GM11168 (cell line): ENCODE results near the gene COL15A1.

Source experiments
- in situ Hi-C: fragments of 300-500 bp; cut with MboI; formaldehyde crosslinking; loops from one replicate; pipeline ENCODE4 v1.12.0; 2022; ENCODE audit warnings: low sequenced_read_pairs; ENCODE audit not compliant: unreplicated experiment

Gene COL15A1

DNA sequence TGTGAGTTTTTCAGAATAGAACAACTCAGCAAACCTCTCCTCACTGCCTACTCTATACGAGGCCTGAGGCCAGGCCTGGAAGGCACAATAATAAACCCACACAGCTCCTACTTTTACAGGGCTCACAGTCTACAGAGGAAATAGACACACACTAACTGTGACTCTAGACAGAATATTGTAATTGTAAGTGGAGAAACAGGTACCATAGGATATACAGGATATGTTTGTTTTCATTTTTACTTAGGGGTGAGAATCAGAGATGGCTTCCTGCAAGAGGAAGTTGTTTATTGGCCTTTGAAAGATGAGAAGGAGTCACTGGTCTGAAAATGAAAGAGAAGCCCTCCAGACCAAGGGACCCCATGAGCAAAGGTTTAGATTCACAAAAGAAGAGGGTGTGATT lies 125.4 kb downstream of the COL15A1 start:
- in situ Hi-C loops = no loop called here

DNA sequence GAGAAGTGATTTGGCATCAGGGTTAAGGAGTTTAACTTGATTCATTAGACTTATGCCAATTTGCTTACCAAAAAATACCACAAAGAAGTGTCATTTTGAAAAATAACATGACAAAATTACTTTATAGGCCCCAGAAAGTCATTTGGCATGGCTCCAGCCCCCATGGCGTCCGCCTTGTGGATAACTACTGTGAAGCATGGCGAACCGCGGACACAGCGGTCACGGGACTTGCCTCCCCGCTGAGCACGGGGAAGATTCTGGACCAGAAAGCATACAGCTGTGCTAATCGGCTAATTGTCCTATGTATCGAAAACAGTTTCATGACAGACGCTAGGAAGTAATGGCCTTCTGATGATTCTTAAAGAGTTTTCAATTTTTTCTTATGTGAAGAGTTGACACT lies 125.8 kb downstream of the COL15A1 start:
- in situ Hi-C loops = no loop called here

GRCh38 chr9:99070681-99071080 lies 127.0 kb downstream of the COL15A1 start:
- in situ Hi-C loops = no loop called here

- in situ Hi-C loops = no loop called here
These were observed 127.8 kb downstream of the COL15A1 start for GRCh38 chr9:99071313-99072039.

DNA sequence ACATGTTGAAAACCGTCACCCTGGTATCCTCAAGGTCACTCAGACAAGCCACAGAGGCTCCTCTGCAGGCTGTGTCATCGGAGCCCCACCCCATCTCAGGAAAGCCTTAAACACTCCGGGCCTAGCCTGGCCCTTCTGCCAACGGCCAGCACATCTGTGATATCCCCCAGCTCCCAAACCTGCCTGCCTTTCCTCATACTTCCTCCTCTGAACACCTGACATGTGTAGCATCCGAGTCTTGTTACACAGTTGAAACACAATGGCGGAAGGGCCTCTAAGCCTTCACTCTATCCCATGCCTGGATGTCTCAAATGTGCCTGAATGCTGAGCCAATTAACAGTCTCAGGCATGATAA lies 128.3 kb downstream of the COL15A1 start:
- in situ Hi-C loops = no loop called here

DNA sequence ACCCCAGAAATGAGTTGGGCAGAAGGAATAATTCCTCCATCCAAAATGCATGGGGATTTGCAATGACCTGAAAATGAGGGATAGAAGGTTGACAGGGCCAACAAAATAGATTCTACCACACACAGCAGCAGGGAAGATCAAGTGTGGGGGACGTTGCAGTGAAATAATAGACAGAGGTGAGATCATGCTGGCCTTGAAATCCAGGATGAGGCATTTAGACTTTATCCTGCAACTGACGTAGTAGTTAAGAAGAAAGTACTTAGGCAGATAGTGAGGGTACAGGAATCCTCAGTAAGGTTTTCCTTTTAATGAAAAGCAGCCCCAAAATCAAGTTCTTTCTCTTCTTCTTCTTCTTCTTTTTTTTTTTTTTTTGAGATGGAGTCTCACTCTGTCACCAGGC lies 129.6 kb downstream of the COL15A1 start:
- in situ Hi-C loops = no loop called here

DNA sequence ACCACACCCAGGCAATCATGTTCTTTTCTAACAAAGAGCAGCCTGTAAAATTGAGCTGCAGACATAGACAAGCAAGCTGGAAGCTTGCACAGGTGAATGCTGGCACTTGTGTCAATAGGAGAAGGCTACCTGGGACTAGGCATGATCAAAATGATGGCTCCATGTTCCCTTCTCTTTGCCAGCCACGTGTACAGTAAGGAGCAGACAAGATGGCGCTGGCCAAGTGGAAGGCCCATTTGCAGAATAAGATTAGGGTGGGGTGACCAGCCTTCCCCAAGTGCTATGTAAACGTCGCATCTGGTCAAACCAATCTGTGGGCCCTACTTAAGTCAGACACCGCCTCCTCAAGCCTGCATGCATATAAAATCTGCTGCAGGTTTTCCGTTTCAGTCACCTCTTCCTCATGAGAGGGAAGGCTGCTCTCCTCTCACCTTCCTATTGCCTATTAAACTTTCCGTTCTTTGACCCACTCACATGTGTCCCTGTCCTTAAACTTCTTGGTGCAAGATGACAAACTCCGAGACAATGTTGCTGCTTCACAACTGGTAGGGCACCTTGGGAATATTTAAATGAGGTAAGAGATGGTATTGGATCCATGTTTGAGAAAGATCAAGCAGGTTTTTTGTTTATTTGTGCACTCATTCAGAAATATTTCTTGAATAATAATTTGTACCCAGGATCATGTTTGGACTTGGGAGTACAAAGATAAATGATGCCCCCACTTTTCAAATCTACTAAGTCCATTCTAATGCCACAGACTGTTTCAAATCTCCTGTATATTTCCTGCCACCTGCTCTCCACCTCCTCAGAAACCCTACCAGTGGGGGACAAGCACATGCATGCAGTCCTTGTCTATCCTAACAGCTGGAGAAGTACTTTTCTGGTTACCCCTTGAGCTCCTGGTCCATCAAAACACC lies 130.5 kb downstream of the COL15A1 start:
- in situ Hi-C loops = no loop called here

DNA sequence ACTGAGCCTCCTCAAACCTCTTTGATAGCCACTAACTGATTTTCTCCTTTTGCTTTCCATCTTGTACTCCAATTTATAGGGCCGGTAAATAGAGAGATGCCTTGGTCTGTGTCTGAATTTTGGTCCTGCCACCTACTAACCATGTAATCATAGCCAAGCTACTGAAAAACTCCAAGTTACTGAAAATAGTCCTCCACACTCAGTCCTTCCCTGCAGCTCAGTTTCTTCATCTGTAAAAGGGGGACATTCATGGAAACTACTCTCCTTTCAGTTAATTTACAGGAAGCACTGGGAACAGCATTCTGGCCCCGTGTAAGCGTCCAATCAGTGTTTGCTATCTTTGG lies 131.2 kb downstream of the COL15A1 start:
- in situ Hi-C loops = no loop called here

DNA sequence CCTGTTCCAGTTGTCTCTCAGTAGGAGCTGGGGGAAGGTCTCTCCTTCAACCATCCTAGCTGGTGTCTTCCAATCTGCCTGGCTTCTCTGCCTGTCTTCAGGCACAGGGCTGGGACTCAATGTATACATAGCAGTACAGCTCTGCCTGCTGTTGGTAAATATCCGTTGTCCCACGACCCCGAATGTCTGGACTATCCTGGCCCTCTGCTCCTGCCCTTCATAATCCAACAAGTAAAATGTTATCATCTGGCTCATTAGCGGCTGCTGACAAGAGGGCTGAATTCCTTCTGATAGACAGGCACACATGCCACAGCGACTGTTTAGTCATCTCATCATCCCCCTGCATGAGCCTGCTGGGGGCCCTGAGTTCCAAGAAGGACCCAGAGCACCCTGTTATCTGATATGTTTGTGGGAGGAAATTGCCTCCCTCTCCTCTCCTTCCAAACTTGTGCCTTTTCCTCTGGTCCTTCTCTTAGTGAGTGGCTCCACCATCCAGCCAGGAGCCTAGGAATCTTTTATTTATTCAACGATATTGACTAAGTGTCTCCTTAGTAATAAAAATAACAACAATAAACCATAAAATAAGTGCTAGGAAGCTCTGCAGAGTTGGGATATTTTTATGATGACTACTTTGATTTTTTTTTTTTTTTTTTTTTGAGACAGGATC lies 131.7 kb downstream of the COL15A1 start:
- in situ Hi-C loops = no loop called here

DNA sequence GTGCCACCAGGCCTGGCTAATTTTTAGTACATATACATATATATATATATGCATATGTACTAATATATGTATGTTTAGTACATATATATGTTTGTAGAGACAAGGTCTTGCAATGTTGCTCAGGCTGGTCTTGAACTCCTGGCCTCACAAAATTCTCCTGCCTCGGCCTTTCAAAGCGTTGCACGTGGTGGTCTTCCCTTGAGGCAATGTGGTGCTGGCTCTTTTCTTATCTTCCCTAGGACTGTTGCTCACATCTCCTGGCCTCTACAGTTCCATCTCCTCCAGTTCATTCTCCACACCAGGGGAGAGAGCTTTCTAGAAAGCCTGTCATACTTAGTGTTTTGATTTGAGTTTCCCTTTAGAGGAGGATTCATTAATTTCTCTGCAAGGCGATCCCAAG lies 132.3 kb downstream of the COL15A1 start:
- in situ Hi-C loops = no loop called here

DNA sequence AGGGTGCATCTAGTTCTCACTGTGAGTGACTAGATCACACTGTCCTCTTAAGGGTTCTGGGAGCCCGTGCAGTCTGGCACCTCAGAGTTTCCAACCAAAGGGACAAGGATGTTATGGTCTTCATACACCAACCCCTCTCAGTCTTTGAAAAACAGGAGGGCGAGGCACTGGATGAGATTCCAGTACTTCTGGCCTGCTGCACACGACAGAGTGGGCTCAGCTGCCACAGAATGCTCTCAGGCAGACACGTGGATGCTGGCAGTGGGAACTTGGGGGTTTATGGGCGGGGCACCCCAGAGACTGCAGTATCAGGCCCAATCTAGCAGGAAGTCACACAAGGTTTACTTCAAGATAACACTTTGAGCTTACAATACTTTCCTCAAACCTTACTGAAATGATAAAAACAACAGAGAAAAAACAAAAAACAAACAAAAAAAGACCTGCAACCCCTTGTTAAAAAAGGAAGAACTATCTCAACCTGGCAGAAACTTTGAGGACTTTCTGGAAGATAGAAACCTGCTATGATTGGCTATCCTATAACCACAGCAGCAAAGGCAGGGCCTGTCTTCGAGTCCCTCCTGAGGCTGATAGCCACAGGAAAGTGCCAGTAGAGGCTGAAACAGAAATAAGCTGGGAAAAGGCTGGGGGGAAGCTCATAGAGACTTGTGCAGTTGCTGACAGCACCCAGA lies 132.9 kb downstream of the COL15A1 start:
- in situ Hi-C loops = no loop called here

DNA sequence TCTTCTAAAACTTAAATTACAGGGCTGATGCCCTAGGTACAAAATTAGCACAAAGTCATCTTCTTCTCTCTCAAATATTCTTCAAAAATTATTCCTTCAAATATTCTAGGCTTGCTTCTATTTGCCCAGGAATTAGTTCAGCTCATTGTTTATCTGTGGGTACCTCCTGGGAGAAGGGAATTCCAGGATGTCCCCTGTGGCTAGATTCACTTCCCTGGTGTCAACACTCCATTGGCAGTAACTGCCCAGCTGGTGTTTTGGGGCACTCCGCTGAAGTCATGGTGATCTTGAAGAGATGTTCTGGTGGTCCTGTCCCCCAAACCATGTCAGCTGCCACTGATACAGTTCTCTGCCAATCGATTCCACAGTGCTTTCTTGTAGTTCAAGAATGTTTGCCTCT lies 135.0 kb downstream of the COL15A1 start:
- in situ Hi-C loops = no loop called here

DNA sequence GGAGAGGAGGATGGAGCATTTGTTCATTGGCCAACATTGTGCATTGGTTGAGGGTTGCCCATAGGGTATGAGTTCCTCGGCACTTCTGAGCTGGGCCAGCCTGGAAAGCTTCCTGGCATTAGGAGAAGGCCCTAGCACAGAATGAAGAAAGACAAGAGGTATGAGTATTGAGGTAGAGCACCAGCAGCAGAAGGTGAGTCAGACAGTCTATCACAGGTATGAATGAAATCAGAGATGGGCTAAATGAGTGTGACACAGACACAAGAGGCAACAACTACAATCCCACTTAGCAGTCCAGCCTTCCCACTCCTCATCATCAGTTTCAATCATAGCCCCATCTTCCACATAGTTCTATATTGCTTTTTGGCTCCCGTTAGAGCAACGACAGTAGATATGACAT lies 135.8 kb downstream of the COL15A1 start:
- in situ Hi-C loops = no loop called here

- in situ Hi-C loops = no loop called here
These were observed 139.3 kb downstream of the COL15A1 start for GRCh38 chr9:99083051-99083450.

DNA sequence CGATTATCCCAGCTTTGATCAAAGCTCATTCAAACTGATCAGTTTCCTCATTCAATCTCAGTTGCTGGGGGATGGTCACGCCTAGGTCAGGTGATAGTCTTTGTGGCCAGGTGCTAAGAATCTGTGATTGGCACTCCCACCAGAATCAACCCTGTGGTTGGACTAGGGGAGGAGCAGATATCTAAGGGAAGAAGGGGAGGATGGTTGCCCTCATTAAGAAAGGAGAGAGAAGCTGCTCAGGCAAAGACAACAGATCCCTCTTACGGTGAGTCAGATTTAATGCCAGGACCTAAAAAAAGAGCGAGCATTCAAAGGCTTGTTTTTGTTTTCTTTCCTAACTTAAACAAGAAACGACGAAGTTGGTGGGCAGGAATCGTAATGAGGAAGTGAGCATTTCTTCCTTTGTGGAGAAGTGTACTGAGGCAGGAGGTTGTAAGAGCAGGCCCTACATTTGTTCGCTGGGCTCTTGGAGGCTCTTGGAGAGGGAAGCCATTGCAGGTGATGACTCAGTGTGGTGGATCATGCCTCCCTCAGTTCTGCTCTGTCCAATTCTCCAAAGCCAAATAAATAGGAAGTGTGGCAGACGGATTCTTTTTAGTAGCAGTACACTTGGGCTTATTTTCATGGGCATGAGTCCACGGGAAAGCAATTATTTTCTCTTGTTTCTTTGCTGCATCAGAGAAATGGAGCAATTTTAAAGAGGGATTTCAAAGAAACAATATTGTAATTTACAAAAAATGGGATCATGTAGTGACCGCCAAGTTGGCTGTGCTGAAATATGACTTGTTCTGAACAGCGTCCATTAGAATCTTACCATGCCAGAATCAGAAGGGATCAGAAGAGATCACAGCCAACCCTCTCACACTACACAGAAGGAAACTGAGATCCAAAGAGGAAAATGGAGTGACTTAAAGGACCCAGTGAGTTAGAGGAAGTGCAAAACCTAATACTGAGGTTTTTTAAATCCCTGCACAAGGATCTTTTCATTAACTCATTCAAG lies 142.5 kb downstream of the COL15A1 start:
- in situ Hi-C loops = no loop called here

DNA sequence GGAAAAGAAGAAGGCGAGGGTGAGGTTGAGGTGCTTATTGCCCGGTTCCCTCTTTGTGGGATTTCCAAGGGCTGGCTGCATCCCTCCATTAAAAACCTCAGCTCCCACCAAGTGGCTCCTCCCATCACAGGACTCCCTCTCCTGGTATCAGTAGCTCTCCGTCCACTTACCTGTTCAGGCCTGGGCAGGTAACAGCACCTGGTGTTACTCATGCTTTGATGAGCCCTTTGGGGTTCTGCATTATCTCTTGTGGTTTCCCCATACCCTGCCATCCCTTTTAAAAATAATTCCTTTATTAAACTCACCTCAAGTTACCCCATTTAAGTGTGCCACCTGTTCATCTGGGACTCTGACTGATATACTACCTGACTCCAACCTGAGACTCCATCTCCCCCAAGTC lies 143.8 kb downstream of the COL15A1 start:
- in situ Hi-C loops = no loop called here

GRCh38 chr9:99090336-99091130 lies 146.8 kb downstream of the COL15A1 start:
- in situ Hi-C loops = no loop called here

GRCh38 chr9:99092643-99093491 lies 149.2 kb downstream of the COL15A1 start:
- in situ Hi-C loops = no loop called here
